HG03097 (cell line): Measurements from ENCODE around the gene CEL.
"Not testable (repeated sequence)": the region's sequence is repeated elsewhere in the genome, so short reads cannot be mapped to it uniquely, and the experiment has no call there.

Source experiments
- ATAC-seq: cut with Tn5 transposase; IDR thresholded peaks from one replicate; pipeline ENCODE4 v1.9.1; 2021; ENCODE audit not compliant: unreplicated experiment, low FRiP score

The CEL gene

GRCh38 chr9:133063159-133063499 lies 1.3 kb downstream of the CEL start:
- ATAC-seq = no peak

- no peak for ATAC-seq
These were observed 1.9 kb downstream of the CEL start for GRCh38 chr9:133063500-133064231.

DNA sequence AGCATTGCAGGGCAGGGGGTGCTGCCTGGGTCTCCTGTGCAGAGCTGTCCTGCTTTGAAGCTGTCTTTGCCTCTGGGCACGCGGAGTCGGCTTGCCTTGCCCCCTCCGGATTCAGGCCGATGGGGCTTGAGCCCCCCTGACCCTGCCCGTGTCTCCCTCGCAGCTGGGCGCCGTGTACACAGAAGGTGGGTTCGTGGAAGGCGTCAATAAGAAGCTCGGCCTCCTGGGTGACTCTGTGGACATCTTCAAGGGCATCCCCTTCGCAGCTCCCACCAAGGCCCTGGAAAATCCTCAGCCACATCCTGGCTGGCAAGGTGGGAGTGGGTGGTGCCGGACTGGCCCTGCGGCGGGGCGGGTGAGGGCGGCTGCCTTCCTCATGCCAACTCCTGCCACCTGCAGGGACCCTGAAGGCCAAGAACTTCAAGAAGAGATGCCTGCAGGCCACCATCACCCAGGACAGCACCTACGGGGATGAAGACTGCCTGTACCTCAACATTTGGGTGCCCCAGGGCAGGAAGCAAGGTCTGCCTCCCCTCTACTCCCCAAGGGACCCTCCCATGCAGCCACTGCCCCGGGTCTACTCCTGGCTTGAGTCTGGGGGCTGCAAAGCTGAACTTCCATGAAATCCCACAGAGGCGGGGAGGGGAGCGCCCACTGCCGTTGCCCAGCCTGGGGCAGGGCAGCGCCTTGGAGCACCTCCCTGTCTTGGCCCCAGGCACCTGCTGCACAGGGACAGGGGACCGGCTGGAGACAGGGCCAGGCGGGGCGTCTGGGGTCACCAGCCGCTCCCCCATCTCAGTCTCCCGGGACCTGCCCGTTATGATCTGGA lies 2.7 kb downstream of the CEL start:
- ATAC-seq = no peak

DNA sequence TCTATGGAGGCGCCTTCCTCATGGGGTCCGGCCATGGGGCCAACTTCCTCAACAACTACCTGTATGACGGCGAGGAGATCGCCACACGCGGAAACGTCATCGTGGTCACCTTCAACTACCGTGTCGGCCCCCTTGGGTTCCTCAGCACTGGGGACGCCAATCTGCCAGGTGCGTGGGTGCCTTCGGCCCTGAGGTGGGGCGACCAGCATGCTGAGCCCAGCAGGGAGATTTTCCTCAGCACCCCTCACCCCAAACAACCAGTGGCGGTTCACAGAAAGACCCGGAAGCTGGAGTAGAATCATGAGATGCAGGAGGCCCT lies 3.2 kb downstream of the CEL start:
- ATAC-seq = no peak

- ATAC-seq = no peak
These were observed 4.6 kb downstream of the CEL start for GRCh38 chr9:133066181-133066983.

- ATAC-seq = no peak
These were observed 5.2 kb downstream of the CEL start for GRCh38 chr9:133067006-133067405.

DNA sequence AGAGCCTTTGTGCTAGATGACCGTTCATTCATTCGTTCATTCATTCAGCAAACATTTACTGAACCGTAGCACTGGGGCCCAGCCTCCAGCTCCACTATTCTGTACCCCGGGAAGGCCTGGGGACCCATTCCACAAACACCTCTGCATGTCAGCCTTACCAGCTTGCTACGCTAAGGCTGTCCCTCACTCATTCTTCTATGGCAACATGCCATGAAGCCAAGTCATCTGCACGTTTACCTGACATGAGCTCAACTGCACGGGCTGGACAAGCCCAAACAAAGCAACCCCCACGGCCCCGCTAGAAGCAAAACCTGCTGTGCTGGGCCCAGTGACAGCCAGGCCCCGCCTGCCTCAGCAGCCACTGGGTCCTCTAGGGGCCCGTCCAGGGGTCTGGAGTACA lies 6.0 kb downstream of the CEL start:
- no peak for ATAC-seq

DNA sequence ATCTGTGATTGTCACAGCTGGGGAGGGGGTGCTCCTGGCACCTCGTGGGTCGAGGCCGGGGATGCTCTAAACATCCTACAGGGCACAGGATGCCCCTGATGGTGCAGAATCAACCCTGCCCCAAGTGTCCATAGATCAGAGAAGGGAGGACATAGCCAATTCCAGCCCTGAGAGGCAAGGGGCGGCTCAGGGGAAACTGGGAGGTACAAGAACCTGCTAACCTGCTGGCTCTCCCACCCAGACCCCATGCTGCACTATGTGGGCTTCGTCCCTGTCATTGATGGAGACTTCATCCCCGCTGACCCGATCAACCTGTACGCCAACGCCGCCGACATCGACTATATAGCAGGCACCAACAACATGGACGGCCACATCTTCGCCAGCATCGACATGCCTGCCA lies 6.7 kb downstream of the CEL start:
- not testable (repeated sequence) for ATAC-seq

- not testable (repeated sequence) for ATAC-seq
These were observed 8.8 kb downstream of the CEL start for GRCh38 chr9:133070500-133070961.

- ATAC-seq = not testable (repeated sequence)
These were observed 9.2 kb downstream of the CEL start for GRCh38 chr9:133070985-133071384.

GRCh38 chr9:133071484-133072150 lies 9.8 kb downstream of the CEL start:
- no peak for ATAC-seq

DNA sequence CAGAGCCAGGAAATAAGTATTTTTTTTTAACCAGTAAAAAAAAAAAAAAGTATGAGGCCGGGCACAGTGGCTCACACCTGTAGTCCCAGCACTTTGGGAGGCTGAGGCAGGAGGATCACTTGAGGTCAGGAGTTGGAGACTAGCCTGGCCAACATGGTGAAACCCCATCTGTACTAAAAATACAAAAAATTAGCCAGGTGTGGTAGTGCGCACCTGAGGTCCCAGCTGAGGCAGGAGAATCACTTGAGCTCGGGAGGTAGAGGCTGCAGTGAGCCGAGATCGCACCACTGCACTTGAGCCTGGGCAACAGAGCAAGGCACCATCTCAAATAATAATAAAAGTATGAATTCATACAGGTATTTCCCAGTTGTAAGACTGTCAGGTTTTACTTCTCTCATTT lies 10.4 kb downstream of the CEL start:
- not testable (repeated sequence) for ATAC-seq

GRCh38 chr9:133073086-133074014 lies 11.6 kb downstream of the CEL start:
- ATAC-seq = no peak

- ATAC-seq = no peak
These were observed 12.4 kb downstream of the CEL start for GRCh38 chr9:133074111-133074651.

GRCh38 chr9:133075925-133076630 lies 14.3 kb downstream of the CEL start:
- ATAC-seq = no peak

DNA sequence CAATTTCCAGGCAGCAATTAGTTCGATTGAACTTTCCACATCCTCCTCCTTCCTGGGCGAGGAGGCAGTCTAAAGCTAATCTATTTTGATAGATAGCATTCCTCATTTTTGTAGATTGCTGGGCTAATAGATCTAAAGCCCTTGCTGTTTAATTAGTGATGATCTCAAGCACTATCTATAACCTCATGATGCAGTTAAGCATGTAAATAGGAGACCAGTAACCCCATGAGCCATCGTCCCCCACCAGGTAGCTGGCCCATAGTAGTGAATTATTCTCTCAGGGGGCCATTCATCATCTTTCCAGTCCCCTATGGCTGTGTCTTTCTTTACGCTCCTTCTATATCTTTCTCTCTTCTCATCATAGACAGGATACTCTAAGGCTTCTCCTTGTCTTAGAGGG lies 14.9 kb downstream of the CEL start:
- no peak for ATAC-seq

DNA sequence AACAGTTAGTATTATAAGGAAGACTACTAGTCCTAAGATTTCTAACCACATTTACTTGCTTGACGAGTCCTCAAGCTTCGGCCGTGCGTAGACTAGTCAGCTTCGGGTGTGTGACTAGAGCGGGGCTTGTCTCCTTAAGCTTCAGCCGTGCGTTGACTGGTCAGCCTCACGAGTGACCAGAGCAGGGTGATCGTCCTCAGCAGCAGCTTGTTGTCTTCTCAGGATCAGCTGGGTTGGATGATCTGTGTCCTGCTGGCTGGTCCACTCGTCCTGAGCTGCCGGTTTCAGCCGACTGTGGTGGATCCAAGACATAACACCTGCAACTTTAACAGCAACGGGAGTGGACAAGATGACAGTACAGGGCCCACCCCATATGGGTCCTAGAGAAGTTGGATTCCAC lies 16.7 kb downstream of the CEL start:
- no peak for ATAC-seq

DNA sequence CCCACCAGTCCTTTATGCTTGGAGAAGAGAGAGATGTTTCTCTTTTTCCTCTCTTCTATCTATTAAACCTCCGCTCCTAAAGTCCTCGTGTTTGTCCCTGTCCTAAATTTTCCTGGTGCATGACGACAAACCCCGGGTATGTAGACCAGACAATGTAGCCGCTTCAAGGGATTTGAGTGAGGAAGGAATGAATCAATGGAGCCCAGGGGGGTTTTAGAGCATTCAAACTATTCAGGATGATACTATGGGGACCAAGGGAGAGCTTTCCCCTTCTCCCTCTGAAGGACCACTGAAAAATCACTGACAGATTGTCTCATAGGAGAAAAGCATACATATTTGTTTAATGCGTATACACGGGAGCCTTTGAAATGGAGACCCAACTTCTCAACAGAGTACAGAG lies 18.4 kb downstream of the CEL start:
- ATAC-seq = no peak
